ENCODE measurements around the gene WDPCP.

- TF ChIP-seq ZNF274 (IDR thresholded peaks at IDR 0.05; ENCODE audit: low read depth, low read length), result no peak
- no peak for TF ChIP-seq YY1 (IDR thresholded peaks at IDR 0.05; ENCODE audit: insufficient read depth, insufficient read length)
Measured at GRCh38 chr2:63287956-63288355, 300.3 kb downstream of the WDPCP start.
